A549 (cell line): ENCODE measurements around the gene ARF4. TPM values are rescaled to one million over a fixed set of nuclear protein-coding genes. Genes with fewer than 3 reads are reported as not detected.
"Not testable (repeated sequence)": the region's sequence is repeated elsewhere in the genome, so short reads cannot be mapped to it uniquely, and the experiment has no call there.

Source experiments
- ATAC-seq, 2 experiments: fragments of 200-7000 bp in 1 of 2; fragments of >200 bp in 1 of 2; cut with Nextera tagmentation in 1 of 2; cut with Tn5 transposase in 1 of 2; 3 replicates each; pipeline versions ENCODE4 v1.8.0 to v1.9.1; 2018 to 2020; ENCODE audit warnings: mild to moderate bottlenecking in 1 of 2, moderate library complexity in 1 of 2
- CTCF ChIA-PET: fragments of 300-600 bp; sonication (Branson Sonifier 250); formaldehyde crosslinking; extraction: SDS; loops from one replicate; lab custom pipeline; 2021; ENCODE audit warnings: antibody characterized with exemption, inconsistent platforms; lab: Yijun Ruan, JAX
- POLR2A ChIA-PET: fragments of 350-600 bp; formaldehyde crosslinking; extraction: SDS; loops from one replicate; lab custom pipeline; 2021; ENCODE audit warnings: antibody characterized with exemption, inconsistent platforms; lab: Yijun Ruan, JAX
- DNase-seq, 2 experiments: peaks; one replicate each; pipeline versions ENCODE4 v3.0.0 to v3.0.0-alpha.2; 2011 to 2016; ENCODE audit warnings: low read depth in 1 of 2, low spot score in 1 of 2
- FAIRE-seq: peaks from 2 replicates; lab custom pipeline; 2011; peaks lifted over from hg19 to GRCh38; lab: Jason Lieb, UNC
- H3K27ac ChIP-seq, 2 experiments: fragments of >200 bp; sonication (Bioruptor Twin); formaldehyde crosslinking; 3 replicates each; pipeline ENCODE4 v1.5.1; 2016 to 2017
- H3K4me1 ChIP-seq: fragments of >200 bp; sonication (Bioruptor Twin); formaldehyde crosslinking; 3 replicates; pipeline ENCODE4 v1.6.1; 2016
- H3K4me2 ChIP-seq: fragments of >200 bp; sonication (Bioruptor Twin); formaldehyde crosslinking; 3 replicates; pipeline ENCODE4 v1.6.1; 2016
- H3K4me3 ChIP-seq: fragments of >200 bp; sonication (Bioruptor Twin); formaldehyde crosslinking; 3 replicates; pipeline ENCODE4 v1.5.1; 2016
- H3K9me3 ChIP-seq: fragments of >200 bp; sonication (Bioruptor Twin); formaldehyde crosslinking; 3 replicates; pipeline ENCODE4 v1.6.1; 2016
- ATOH8 ChIP-seq: fragments of 250-450 bp; sonication (Bioruptor Pico); IDR thresholded peaks from 2 replicates; pipeline ENCODE4 v1.5.0; 2020; ENCODE audit warnings: low read depth, mild to moderate bottlenecking, moderate library complexity
- CTCF ChIP-seq: fragments of >200 bp; sonication (Bioruptor Twin); formaldehyde crosslinking; IDR thresholded peaks from 3 replicates; pipeline ENCODE4 v1.5.1; 2016
- EP300 ChIP-seq, 2 experiments: fragments of >200 bp; sonication (Bioruptor Twin); formaldehyde crosslinking; IDR thresholded peaks; 2 replicates in 1 of 2; 3 replicates in 1 of 2; pipeline ENCODE4 v1.6.1; 2016 to 2017
- ESRRA ChIP-seq: fragments of 150-350 bp; IDR thresholded peaks from 2 replicates; pipeline ENCODE4 v1.6.1; 2014; ENCODE audit warnings: mild to moderate bottlenecking, low read length, borderline replicate concordance
- FOSB ChIP-seq: fragments of 250-450 bp; sonication (Bioruptor Pico); IDR thresholded peaks from 2 replicates; pipeline ENCODE4 v1.5.0; 2020; ENCODE audit warnings: mild to moderate bottlenecking, moderate library complexity
- HES2 ChIP-seq: fragments of >200 bp; sonication (Bioruptor Twin); formaldehyde crosslinking; IDR thresholded peaks from 2 replicates; pipeline ENCODE4 v1.6.1; 2016
- KDM5A ChIP-seq: fragments of 200-600 bp; sonication (generic); IDR thresholded peaks from 2 replicates; pipeline ENCODE4 v1.6.1; 2016; ENCODE audit warnings: antibody characterized with exemption, mild to moderate bottlenecking
- MAFK ChIP-seq: fragments of 450-650 bp; IDR thresholded peaks from 2 replicates; pipeline ENCODE4 v1.6.1; 2014; ENCODE audit not compliant: partially characterized antibody
- MAX ChIP-seq: IDR thresholded peaks from 2 replicates; pipeline ENCODE4 v1.6.1; 2012
- MAZ ChIP-seq: fragments of 150-350 bp; IDR thresholded peaks from 2 replicates; pipeline ENCODE4 v1.6.1; 2014; ENCODE audit warnings: antibody characterized with exemption, low read depth, low read length, borderline replicate concordance
- MYC ChIP-seq: IDR thresholded peaks from 2 replicates; pipeline ENCODE4 v1.6.1; 2012; ENCODE audit warnings: mild to moderate bottlenecking, inconsistent platforms, low read length, improper control_type of control experiment, borderline replicate concordance
- NFE2L2 ChIP-seq: fragments of 150-350 bp; conservative IDR thresholded peaks from 2 replicates; pipeline ENCODE4 v1.6.1; 2014; ENCODE audit warnings: low read length
- PBX3 ChIP-seq: IDR thresholded peaks from 2 replicates; pipeline ENCODE4 v1.6.1; 2012
- PHF8 ChIP-seq: fragments of 200-600 bp; sonication (generic); IDR thresholded peaks from 2 replicates; pipeline ENCODE4 v1.6.1; 2016; ENCODE audit warnings: low read depth, mild to moderate bottlenecking, antibody characterized with exemption, moderate library complexity, borderline replicate concordance
- POLR2A ChIP-seq: IDR thresholded peaks from 2 replicates; pipeline ENCODE4 v1.6.1; 2012; ENCODE audit warnings: mild to moderate bottlenecking, low read length
- RAD21 ChIP-seq, 2 experiments: fragments of >200 bp in 1 of 2; sonication (Bioruptor Twin) in 1 of 2; formaldehyde crosslinking in 1 of 2; IDR thresholded peaks in 1 of 2; conservative IDR thresholded peaks in 1 of 2; 2 replicates in 1 of 2; 3 replicates in 1 of 2; pipeline ENCODE4 v1.6.1; 2012 to 2018; ENCODE audit warnings: inconsistent platforms in 1 of 2
- RARB ChIP-seq: fragments of 250-450 bp; sonication (Bioruptor Pico); IDR thresholded peaks from 2 replicates; pipeline ENCODE4 v1.8.0; 2021; ENCODE audit warnings: mild to moderate bottlenecking, moderate library complexity
- RFX5 ChIP-seq: fragments of 450-650 bp; IDR thresholded peaks from 2 replicates; pipeline ENCODE4 v1.7.1; 2014; ENCODE audit warnings: antibody characterized with exemption, mild to moderate bottlenecking, moderate library complexity
- SREBF2 ChIP-seq: fragments of 450-650 bp; IDR thresholded peaks from 2 replicates; pipeline ENCODE4 v1.6.1; 2014; ENCODE audit warnings: mild to moderate bottlenecking, moderate library complexity
- TP53 ChIP-seq: fragments of 250-450 bp; sonication (Bioruptor Pico); IDR thresholded peaks from 2 replicates; pipeline ENCODE4 v1.5.0; 2021; ENCODE audit warnings: mild to moderate bottlenecking, moderate library complexity
- ZC3H11A ChIP-seq: fragments of 450-650 bp; IDR thresholded peaks from 2 replicates; pipeline ENCODE4 v1.6.1; 2014; ENCODE audit warnings: antibody characterized with exemption, mild to moderate bottlenecking
- ZFP36 ChIP-seq: fragments of 450-650 bp; IDR thresholded peaks from 2 replicates; pipeline ENCODE4 v1.6.1; 2014; ENCODE audit warnings: borderline replicate concordance; ENCODE audit not compliant: partially characterized antibody
- ZSCAN20 ChIP-seq: fragments of 250-450 bp; sonication (Bioruptor Pico); IDR thresholded peaks from 2 replicates; pipeline ENCODE4 v1.8.0; 2022; ENCODE audit warnings: mild to moderate bottlenecking, moderate library complexity
- WGBS: methylation state at CpG from one replicate; pipeline ENCODE4 v1.1.6; 2017; ENCODE audit errors: missing lambda C conversion rate; 5-methylcytosine and 5-hydroxymethylcytosine counted together
- polyA plus RNA-seq, 4 experiments: library from polyadenylated mRNA; depleted of rRNA in 3 of 4; stranded (reverse); fragments of >200 nt; fragmentation: RNase III in 1 of 4; extraction: RNeasy Plus Mini Kit Qiagen cat#74134 plus additional on column Dnase treatment in 1 of 4; gene quantifications; 2 replicates in 3 of 4; 3 replicates in 1 of 4; pipeline ENCODE4 v1.2.3, GENCODE V29; 2011 to 2017
- TF ChIP-seq, protein P1 (sequence below): fragments of 250-450 bp; sonication (Bioruptor Pico); IDR thresholded peaks from 2 replicates; pipeline ENCODE4 v1.5.0; 2021; ENCODE audit warnings: mild to moderate bottlenecking, moderate library complexity, borderline replicate concordance

The ARF4 gene
- polyA plus RNA-seq, 2 of the 4 experiments (the other 2 are of a cell fraction) = 129 to 262 TPM

DNA sequence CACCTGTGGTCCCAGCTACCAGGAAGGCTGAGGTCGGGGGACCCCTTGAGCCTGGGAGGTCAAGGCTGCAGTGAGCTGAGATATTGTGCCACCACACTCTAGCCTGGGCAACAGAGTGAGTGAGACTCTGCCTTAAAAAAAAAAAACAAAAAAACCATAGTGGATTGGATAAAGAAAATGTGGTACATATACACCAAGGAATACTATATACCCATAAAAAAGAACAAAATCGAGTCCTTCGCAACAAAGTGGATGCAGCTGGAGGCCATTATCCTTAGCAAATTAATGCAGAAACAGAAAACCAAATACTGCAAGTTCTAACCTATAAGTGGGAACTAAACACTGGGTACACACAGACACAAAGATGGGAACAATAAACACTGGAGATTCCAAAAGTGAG, 20.6 kb upstream of the ARF4 start:
- FAIRE-seq (no peak), DNase-seq (no peak), ATAC-seq (no peak)
- ChIA-PET POLR2A (no interaction called here), CTCF (no interaction called here)
- no peak for TF ChIP-seq ZFP36
- no peak for TF ChIP-seq MAZ
- 93% methylated on average over 2 of the region's 3 CpGs for WGBS
- Histone ChIP-seq H3K4me1 (peaks cover 8% of the 10 kb centered on the region; the same call in 1 of the 3 replicates), H3K27ac (no peak overlapping the region), H3K4me2 (no peak overlapping the region), H3K9me3 (no peaks in the 10 kb centered on the region), H3K4me3 (no peak overlapping the region)

- ATAC-seq (no peak), FAIRE-seq (no peak), DNase-seq (no peak)
- ChIA-PET POLR2A (no interaction called here), CTCF (interaction anchor here (0.6 to 0.7 kb wide), 2 partner anchors 19 to 189 kb away, joined by 3 read pairs; partner anchors contain the start of gene ARF4)
- no peaks in the 10 kb centered on the region for H3K9me3 ChIP-seq
- H3K4me2 ChIP-seq = no peak overlapping the region
- H3K4me1 ChIP-seq = no peaks in the 10 kb centered on the region
- WGBS = 56% methylated on average over 3 of the region's 3 CpGs
- TF ChIP-seq MAFK = no peak
- TF ChIP-seq ZSCAN20 (CRISPR knock-in tag) = no peak
- no peak for TF ChIP-seq MAX
- no peak for TF ChIP-seq SREBF2
- TF ChIP-seq, protein P1, sequence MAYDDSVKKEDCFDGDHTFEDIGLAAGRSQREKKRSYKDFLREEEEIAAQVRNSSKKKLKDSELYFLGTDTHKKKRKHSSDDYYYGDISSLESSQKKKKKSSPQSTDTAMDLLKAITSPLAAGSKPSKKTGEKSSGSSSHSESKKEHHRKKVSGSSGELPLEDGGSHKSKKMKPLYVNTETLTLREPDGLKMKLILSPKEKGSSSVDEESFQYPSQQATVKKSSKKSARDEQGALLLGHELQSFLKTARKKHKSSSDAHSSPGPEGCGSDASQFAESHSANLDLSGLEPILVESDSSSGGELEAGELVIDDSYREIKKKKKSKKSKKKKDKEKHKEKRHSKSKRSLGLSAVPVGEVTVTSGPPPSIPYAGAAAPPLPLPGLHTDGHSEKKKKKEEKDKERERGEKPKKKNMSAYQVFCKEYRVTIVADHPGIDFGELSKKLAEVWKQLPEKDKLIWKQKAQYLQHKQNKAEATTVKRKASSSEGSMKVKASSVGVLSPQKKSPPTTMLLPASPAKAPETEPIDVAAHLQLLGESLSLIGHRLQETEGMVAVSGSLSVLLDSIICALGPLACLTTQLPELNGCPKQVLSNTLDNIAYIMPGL (CRISPR knock-in tag) = no peak
- no peak for TF ChIP-seq ATOH8 (CRISPR knock-in tag)
- TF ChIP-seq ESRRA = no peak
- TF ChIP-seq RFX5 = no peak
- no peak for TF ChIP-seq RARB (CRISPR knock-in tag)
- no peak for TF ChIP-seq KDM5A
- TF ChIP-seq ZC3H11A = no peak
- no peak for TF ChIP-seq PHF8
- no peak for TF ChIP-seq MYC
- no peak for TF ChIP-seq TP53
- TF ChIP-seq POLR2A = no peak
- no peak for TF ChIP-seq RAD21 (conservative IDR thresholded peaks at IDR 0.05 in 1 of 2, IDR thresholded peaks at IDR 0.05 in 1 of 2)
- TF ChIP-seq EP300 (IDR thresholded peaks at IDR 0.05) = no peak
- H3K4me3 ChIP-seq = no peak overlapping the region
- H3K27ac ChIP-seq = no peak overlapping the region
These were observed 19.1 kb upstream of the ARF4 start for GRCh38 chr3:57616233-57616632.

- FAIRE-seq, H3K4me2 ChIP-seq, ATAC-seq, H3K9me3 ChIP-seq, H3K27ac ChIP-seq, DNase-seq, POLR2A ChIA-PET, H3K4me3 ChIP-seq, CTCF ChIA-PET, H3K4me1 ChIP-seq: not testable (repeated sequence)
- 91% methylated on average over 5 of the region's 5 CpGs for WGBS
These were observed 14.7 kb upstream of the ARF4 start for GRCh38 chr3:57611870-57612269.

GRCh38 chr3:57605683-57606082, 8.5 kb upstream of the ARF4 start:
- FAIRE-seq (no peak), ATAC-seq (no peak), DNase-seq (no peak)
- TF ChIP-seq EP300 (IDR thresholded peaks at IDR 0.05) = no peak
- no peak for TF ChIP-seq ESRRA
- no peak for TF ChIP-seq HES2
- TF ChIP-seq POLR2A = no peak
- TF ChIP-seq RFX5 = no peak
- TF ChIP-seq PBX3 = no peak
- TF ChIP-seq CTCF = no peak
- no peak for TF ChIP-seq FOSB
- TF ChIP-seq RARB (CRISPR knock-in tag) = no peak
- TF ChIP-seq NFE2L2 = no peak
- CTCF ChIA-PET = no interaction called here
- POLR2A ChIA-PET = no interaction called here
- H3K4me1 ChIP-seq = no peaks in the 10 kb centered on the region
- H3K4me3 ChIP-seq = no peak overlapping the region
- H3K27ac ChIP-seq = no peak overlapping the region
- no peaks in the 10 kb centered on the region for H3K9me3 ChIP-seq
- no peak overlapping the region for H3K4me2 ChIP-seq
